BJ (cell line): ENCODE data around the gene ZSCAN26. TPM values are rescaled to one million over a fixed set of nuclear protein-coding genes. Genes with fewer than 3 reads are reported as not detected.

Source experiments
- CTCF ChIA-PET: fragments of 350-600 bp; formaldehyde crosslinking; extraction: SDS; loops from one replicate; lab custom pipeline; 2021; ENCODE audit warnings: antibody characterized with exemption, inconsistent platforms; lab: Yijun Ruan, JAX
- POLR2A ChIA-PET: fragments of 300-600 bp; sonication (Branson Sonifier 250); formaldehyde crosslinking; extraction: SDS; loops from one replicate; lab custom pipeline; 2021; ENCODE audit warnings: antibody characterized with exemption; lab: Charles Lee
- DNase-seq: peaks from one replicate; pipeline ENCODE4 v3.0.0-alpha.2; 2011; ENCODE audit warnings: low read depth
- H3K27me3 ChIP-seq: 2 replicates; pipeline ENCODE4 v1.6.0; 2011; ENCODE audit warnings: low read length; ENCODE audit not compliant: control insufficient read depth, insufficient read depth
- H3K36me3 ChIP-seq: 2 replicates; pipeline ENCODE4 v1.5.1; 2011; ENCODE audit warnings: low read length; ENCODE audit not compliant: control insufficient read depth, insufficient read depth
- H3K4me3 ChIP-seq: 2 replicates; pipeline ENCODE4 v1.5.1; 2011; ENCODE audit warnings: low read depth, mild to moderate bottlenecking, control low read depth, low read length
- CTCF ChIP-seq: IDR thresholded peaks from 2 replicates; pipeline ENCODE4 v1.5.1; 2011; ENCODE audit warnings: low read depth, mild to moderate bottlenecking, control low read depth, inconsistent platforms, low read length, moderate library complexity; ENCODE audit not compliant: insufficient read depth
- polyA plus RNA-seq: library from polyadenylated mRNA; depleted of rRNA; stranded (reverse); fragments of >200 nt; gene quantifications from 2 replicates; pipeline ENCODE4 v1.2.3, GENCODE V29; 2011

ZSCAN26 gene
- polyA plus RNA-seq, 1 experiment, result 14.6 TPM

GRCh38 chr6:28235912-28236452, 31.0 kb upstream of the ZSCAN26 start:
- H3K4me3 ChIP-seq, result no peak overlapping the region
- ChIA-PET CTCF (no interaction called here), POLR2A (no interaction called here)
- DNase-seq, result no peak
- H3K36me3 ChIP-seq, result peaks cover 2% of the 10 kb centered on the region; the same call in 1 of the 2 replicates
- TF ChIP-seq CTCF, result no peak
- no peaks in the 10 kb centered on the region for H3K27me3 ChIP-seq

GRCh38 chr6:28239636-28240035, 27.3 kb upstream of the ZSCAN26 start:
- Histone ChIP-seq H3K4me3 (no peak overlapping the region), H3K36me3 (no peaks in the 10 kb centered on the region), H3K27me3 (no peaks in the 10 kb centered on the region)
- ChIA-PET POLR2A (no interaction called here), CTCF (no interaction called here)
- TF ChIP-seq CTCF, result no peak
- no peak for DNase-seq

- Histone ChIP-seq H3K4me3 (no peak overlapping the region), H3K36me3 (no peaks in the 10 kb centered on the region), H3K27me3 (no peaks in the 10 kb centered on the region)
- ChIA-PET POLR2A (no interaction called here), CTCF (no interaction called here)
- DNase-seq, result no peak
- TF ChIP-seq CTCF, result no peak
Measured at GRCh38 chr6:28240471-28240870, 26.5 kb upstream of the ZSCAN26 start.

- no peak for DNase-seq
- TF ChIP-seq CTCF, result no peak
- no peak overlapping the region for H3K4me3 ChIP-seq
- ChIA-PET POLR2A (no interaction called here), CTCF (no interaction called here)
- peaks cover 7% of the 10 kb centered on the region for H3K36me3 ChIP-seq
- no peaks in the 10 kb centered on the region for H3K27me3 ChIP-seq
Measured at GRCh38 chr6:28243946-28244345, 23.0 kb upstream of the ZSCAN26 start.

GRCh38 chr6:28245206-28245941, 21.6 kb upstream of the ZSCAN26 start:
- H3K36me3 ChIP-seq, result peaks cover 7% of the 10 kb centered on the region
- DNase-seq, result no peak
- CTCF ChIA-PET, result interaction anchor here (0.6 kb wide), 1 partner anchor 29 kb away, joined by 3 read pairs; no protein-coding TSS in a partner anchor
- POLR2A ChIA-PET, result no interaction called here
- H3K27me3 ChIP-seq, result no peaks in the 10 kb centered on the region
- no peak for TF ChIP-seq CTCF
- H3K4me3 ChIP-seq, result no peak overlapping the region
